Measurements from ENCODE around the gene DNAH7. TPM values are rescaled to one million over a fixed set of nuclear protein-coding genes. Genes with fewer than 3 reads are reported as not detected.

The DNAH7 gene
- total and polyA plus RNA-seq, 9 of the 15 experiments (the other 6 are each of a cell fraction or from before 2014, with no cell fraction given), result 0.03 to 0.42 (median 0.18) TPM

- FAIRE-seq, result no peak
- no peaks in the 10 kb centered on the region for H3K27me3 ChIP-seq (ENCODE audit: control insufficient read depth in 2 of 2, insufficient read depth in 2 of 2, low read length in 2 of 2)
Measured at GRCh38 chr2:195818526-195818925, 250.1 kb downstream of the DNAH7 start.

More at GRCh38 chr2:195818526-195818925, 250.1 kb downstream of the DNAH7 start:
- H3K4me3 ChIP-seq, result no peak overlapping the region
- no TSS peak for BruUV-seq (replicated peaks)
- intact Hi-C loops (cut with micrococcal nuclease), result no loop called here
- in situ Hi-C loops (cut with MboI), result no loop called here
- H3K4me2 ChIP-seq (ENCODE audit: insufficient read depth, low read length), result no peak overlapping the region
- H3K9me3 ChIP-seq (replicated peaks; ENCODE audit: control insufficient read depth, insufficient read depth, low read depth, low read length), result no peaks in the 10 kb centered on the region
- no peak overlapping the region for H2AFZ ChIP-seq (ENCODE audit: low read depth, low read length)
- no peaks in the 10 kb centered on the region for H3K36me3 ChIP-seq (ENCODE audit: control insufficient read depth, insufficient read depth, low read length)
- DNase-seq (ENCODE audit: extremely low read depth in 1 of 4, low spot score in 3 of 4), result no peak
- WGBS (ENCODE audit: insufficient coverage, low coverage, missing lambda C conversion rate), result 3% methylated on average over 3 of the region's 3 CpGs
- POLR2A ChIA-PET, result no interaction called here
- H3K79me2 ChIP-seq (ENCODE audit: control insufficient read depth, insufficient read depth, low read length), result no peaks in the 10 kb centered on the region
- ATAC-seq, result no peak
- no peaks in the 10 kb centered on the region for H4K20me1 ChIP-seq (replicated peaks; ENCODE audit: control insufficient read depth, insufficient read depth, low read length)
- TF ChIP-seq PKNOX1 (IDR thresholded peaks at IDR 0.05) (no peak), ZFPM2 (CRISPR knock-in tag; IDR thresholded peaks at IDR 0.05) (no peak), PHTF2 (CRISPR knock-in tag; IDR thresholded peaks at IDR 0.05) (no peak), POLR2AphosphoS5 (IDR thresholded peaks at IDR 0.05; ENCODE audit: control insufficient read depth, insufficient read depth, low read depth, low read length) (no peak), ELF4 (CRISPR knock-in tag; IDR thresholded peaks at IDR 0.05) (no peak), ZFP30 (CRISPR knock-in tag; IDR thresholded peaks at IDR 0.05; ENCODE audit: borderline replicate concordance) (no peak), ZBTB5 (IDR thresholded peaks at IDR 0.05) (no peak), CCNT2 (IDR thresholded peaks at IDR 0.05; ENCODE audit: borderline replicate concordance, extremely low read depth, insufficient read length, low read depth, low read length) (no peak), ZNF444 (CRISPR knock-in tag; IDR thresholded peaks at IDR 0.05) (no peak)
- TF ChIP-seq, protein P1, sequence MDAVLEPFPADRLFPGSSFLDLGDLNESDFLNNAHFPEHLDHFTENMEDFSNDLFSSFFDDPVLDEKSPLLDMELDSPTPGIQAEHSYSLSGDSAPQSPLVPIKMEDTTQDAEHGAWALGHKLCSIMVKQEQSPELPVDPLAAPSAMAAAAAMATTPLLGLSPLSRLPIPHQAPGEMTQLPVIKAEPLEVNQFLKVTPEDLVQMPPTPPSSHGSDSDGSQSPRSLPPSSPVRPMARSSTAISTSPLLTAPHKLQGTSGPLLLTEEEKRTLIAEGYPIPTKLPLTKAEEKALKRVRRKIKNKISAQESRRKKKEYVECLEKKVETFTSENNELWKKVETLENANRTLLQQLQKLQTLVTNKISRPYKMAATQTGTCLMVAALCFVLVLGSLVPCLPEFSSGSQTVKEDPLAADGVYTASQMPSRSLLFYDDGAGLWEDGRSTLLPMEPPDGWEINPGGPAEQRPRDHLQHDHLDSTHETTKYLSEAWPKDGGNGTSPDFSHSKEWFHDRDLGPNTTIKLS (IDR thresholded peaks at IDR 0.05; ENCODE audit: borderline replicate concordance, low read depth), result no peak
- TF ChIP-seq, protein P2, sequence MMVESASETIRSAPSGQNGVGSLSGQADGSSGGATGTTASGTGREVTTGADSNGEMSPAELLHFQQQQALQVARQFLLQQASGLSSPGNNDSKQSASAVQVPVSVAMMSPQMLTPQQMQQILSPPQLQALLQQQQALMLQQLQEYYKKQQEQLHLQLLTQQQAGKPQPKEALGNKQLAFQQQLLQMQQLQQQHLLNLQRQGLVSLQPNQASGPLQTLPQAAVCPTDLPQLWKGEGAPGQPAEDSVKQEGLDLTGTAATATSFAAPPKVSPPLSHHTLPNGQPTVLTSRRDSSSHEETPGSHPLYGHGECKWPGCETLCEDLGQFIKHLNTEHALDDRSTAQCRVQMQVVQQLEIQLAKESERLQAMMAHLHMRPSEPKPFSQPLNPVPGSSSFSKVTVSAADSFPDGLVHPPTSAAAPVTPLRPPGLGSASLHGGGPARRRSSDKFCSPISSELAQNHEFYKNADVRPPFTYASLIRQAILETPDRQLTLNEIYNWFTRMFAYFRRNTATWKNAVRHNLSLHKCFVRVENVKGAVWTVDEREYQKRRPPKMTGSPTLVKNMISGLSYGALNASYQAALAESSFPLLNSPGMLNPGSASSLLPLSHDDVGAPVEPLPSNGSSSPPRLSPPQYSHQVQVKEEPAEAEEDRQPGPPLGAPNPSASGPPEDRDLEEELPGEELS (CRISPR knock-in tag; IDR thresholded peaks at IDR 0.05; ENCODE audit: borderline replicate concordance), result no peak
- no peaks in the 10 kb centered on the region for H3K4me1 ChIP-seq (replicated peaks in 1 of 2; ENCODE audit: control insufficient read depth in 2 of 2, insufficient read depth in 2 of 2, low read length in 2 of 2)
- no peak overlapping the region for H3K27ac ChIP-seq (ENCODE audit: extremely low read depth, low read depth, low read length)
- CTCF ChIA-PET (ENCODE audit: low intra/inter-chr PET ratio), result no interaction called here
- H3K9me1 ChIP-seq (ENCODE audit: control insufficient read depth, insufficient read depth, low read length), result no peaks in the 10 kb centered on the region
- no peak overlapping the region for H3K9ac ChIP-seq (ENCODE audit: insufficient read depth in 1 of 2, low read depth in 2 of 2, low read length in 2 of 2)

Measured in K562 (cell line).